Mesothelial cell of epicardium (in vitro differentiated cells): ENCODE measurements around the gene SYT1. TPM values are rescaled to one million over a fixed set of nuclear protein-coding genes. Genes with fewer than 3 reads are reported as not detected.

Experiments
- DNase-seq, 2 experiments: peaks; one replicate each; pipeline ENCODE4 v3.0.0; 2021; ENCODE audit warnings: low spot score in 2 of 2; ENCODE audit not compliant: unreplicated experiment in 2 of 2
- H3K27ac Mint-ChIP-seq: 2 replicates; pipeline ENCODE4 v1.8.0; 2021; ENCODE audit warnings: mixed read lengths
- H3K27me3 Mint-ChIP-seq: 2 replicates; pipeline ENCODE4 v1.8.0; 2021; ENCODE audit warnings: low read depth, mixed read lengths
- H3K36me3 Mint-ChIP-seq: 2 replicates; pipeline ENCODE4 v1.8.0; 2021; ENCODE audit warnings: mixed read lengths
- H3K4me1 Mint-ChIP-seq: 2 replicates; pipeline ENCODE4 v1.8.0; 2021; ENCODE audit warnings: mixed read lengths
- H3K4me3 Mint-ChIP-seq: 2 replicates; pipeline ENCODE4 v1.8.0; 2021; ENCODE audit warnings: mild to moderate bottlenecking, moderate library complexity, mixed read lengths
- H3K9me3 Mint-ChIP-seq: 2 replicates; pipeline ENCODE4 v1.8.0; 2021; ENCODE audit warnings: mixed read lengths
- CTCF ChIP-seq: fragments of 200-600 bp; sonication (generic); IDR thresholded peaks from one replicate; pipeline ENCODE4 v1.5.0; 2021; ENCODE audit warnings: antibody characterized with exemption; ENCODE audit not compliant: unreplicated experiment
- total RNA-seq: library from RNA; stranded (reverse); gene quantifications from 3 replicates; pipeline ENCODE4 v1.2.1, GENCODE V29; 2021

The SYT1 gene
- total RNA-seq, 1 donor from 2014 or later: 13.6 TPM

- Mint-ChIP-seq H3K27ac (no peak overlapping the region), H3K4me1 (no peaks in the 10 kb centered on the region), H3K4me3 (no peak overlapping the region), H3K9me3 (peaks cover 34% of the 10 kb centered on the region), H3K36me3 (peaks cover 2% of the 10 kb centered on the region), H3K27me3 (no peaks in the 10 kb centered on the region)
- DNase-seq: no peak
- TF ChIP-seq CTCF: no peak
Measured at GRCh38 chr12:78853231-78853630, 11.3 kb upstream of the SYT1 start.

GRCh38 chr12:78863482-78864402 lies 832 bp upstream of the SYT1 start:
- H3K9me3 Mint-ChIP-seq: no peaks in the 10 kb centered on the region
- TF ChIP-seq CTCF: no peak
- peak overlapping the region; percentile 96 for H3K27ac Mint-ChIP-seq
- H3K4me3 Mint-ChIP-seq: peak overlapping the region; percentile 89
- DNase-seq: peak; percentile 27 to 64
- peaks cover 23% of the 10 kb centered on the region for H3K4me1 Mint-ChIP-seq
- no peaks in the 10 kb centered on the region for H3K36me3 Mint-ChIP-seq
- H3K27me3 Mint-ChIP-seq: peaks cover 32% of the 10 kb centered on the region

- Mint-ChIP-seq H3K9me3 (no peaks in the 10 kb centered on the region), H3K4me3 (peak overlapping the region; percentile 89), H3K27me3 (peaks cover 32% of the 10 kb centered on the region), H3K4me1 (peaks cover 23% of the 10 kb centered on the region), H3K27ac (no peak overlapping the region), H3K36me3 (no peaks in the 10 kb centered on the region)
- TF ChIP-seq CTCF: no peak
- DNase-seq: peak in 1 of 2 experiments; percentile 47
Measured at GRCh38 chr12:78864870-78865463, 393 bp downstream of the SYT1 start.

- peak overlapping the region; percentile 89 for H3K4me3 Mint-ChIP-seq
- no peak overlapping the region for H3K27ac Mint-ChIP-seq
Measured at GRCh38 chr12:78865516-78865915, 942 bp downstream of the SYT1 start.

GRCh38 chr12:78866518-78866917 lies 1.9 kb downstream of the SYT1 start:
- no peaks in the 10 kb centered on the region for H3K9me3 Mint-ChIP-seq
- H3K36me3 Mint-ChIP-seq: no peaks in the 10 kb centered on the region
- no peak overlapping the region for H3K27ac Mint-ChIP-seq
- DNase-seq: no peak
- H3K4me1 Mint-ChIP-seq: peaks cover 26% of the 10 kb centered on the region
- no peak overlapping the region for H3K4me3 Mint-ChIP-seq
- H3K27me3 Mint-ChIP-seq: peaks cover 31% of the 10 kb centered on the region
- no peak for TF ChIP-seq CTCF

More at GRCh38 chr12:78865516-78865915, 942 bp downstream of the SYT1 start:
- Mint-ChIP-seq H3K9me3 (no peaks in the 10 kb centered on the region), H3K27me3 (peaks cover 32% of the 10 kb centered on the region), H3K4me1 (peaks cover 23% of the 10 kb centered on the region), H3K36me3 (no peaks in the 10 kb centered on the region)
- TF ChIP-seq CTCF: no peak
- DNase-seq: no peak
